ENCODE measurements around the gene PPHLN1. TPM values are rescaled to one million over a fixed set of nuclear protein-coding genes. Genes with fewer than 3 reads are reported as not detected.

The PPHLN1 gene
- total RNA-seq, 2 donors from 2014 or later: 56.9 to 63.1 TPM

- no peak overlapping the region for H3K4me3 Mint-ChIP-seq
- no peaks in the 10 kb centered on the region for H3K27me3 Mint-ChIP-seq (ENCODE audit: low read depth)
- ATAC-seq (replicated peaks in 1 of 2) (no peak), DNase-seq (no peak)
- peaks cover 5 to 35% of the 10 kb centered on the region in 2 donors for H3K36me3 Mint-ChIP-seq (ENCODE audit: insufficient read depth in 2 of 2)
- no peaks in the 10 kb centered on the region for H3K9me3 Mint-ChIP-seq
- H3K4me1 Mint-ChIP-seq (ENCODE audit: low read depth): no peaks in the 10 kb centered on the region
- no peak overlapping the region for H3K27ac Mint-ChIP-seq
These were observed 116.4 kb downstream of the PPHLN1 start for GRCh38 chr12:42442311-42442759.

DNA sequence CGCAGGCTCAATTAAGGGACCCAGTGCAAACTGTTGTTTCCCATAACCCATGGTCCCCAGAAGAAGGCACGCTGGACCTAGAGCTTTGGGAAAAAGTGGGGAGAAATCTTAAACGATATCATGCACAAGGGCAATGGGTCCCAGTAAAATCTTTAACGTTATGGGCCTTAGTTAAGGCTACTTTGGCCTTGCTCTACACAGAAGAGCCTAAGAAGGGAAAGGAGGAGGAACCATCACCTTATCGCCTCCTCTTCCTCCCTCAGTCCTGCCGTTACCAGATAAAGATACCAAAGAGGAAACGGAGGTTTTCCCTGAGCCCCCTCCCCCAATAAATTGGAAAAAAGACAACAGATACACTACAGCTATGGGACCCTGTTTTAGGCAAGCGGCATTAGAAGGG lies 116.9 kb downstream of the PPHLN1 start:
- Mint-ChIP-seq H3K4me3 (no peak overlapping the region), H3K27ac (no peak overlapping the region), H3K9me3 (no peaks in the 10 kb centered on the region), H3K4me1 (ENCODE audit: low read depth) (no peaks in the 10 kb centered on the region), H3K36me3 (ENCODE audit: insufficient read depth in 2 of 2) (peaks cover 5 to 36% of the 10 kb centered on the region in 2 donors), H3K27me3 (ENCODE audit: low read depth) (no peaks in the 10 kb centered on the region)
- ATAC-seq (replicated peaks in 1 of 2) (no peak), DNase-seq (no peak)

DNA sequence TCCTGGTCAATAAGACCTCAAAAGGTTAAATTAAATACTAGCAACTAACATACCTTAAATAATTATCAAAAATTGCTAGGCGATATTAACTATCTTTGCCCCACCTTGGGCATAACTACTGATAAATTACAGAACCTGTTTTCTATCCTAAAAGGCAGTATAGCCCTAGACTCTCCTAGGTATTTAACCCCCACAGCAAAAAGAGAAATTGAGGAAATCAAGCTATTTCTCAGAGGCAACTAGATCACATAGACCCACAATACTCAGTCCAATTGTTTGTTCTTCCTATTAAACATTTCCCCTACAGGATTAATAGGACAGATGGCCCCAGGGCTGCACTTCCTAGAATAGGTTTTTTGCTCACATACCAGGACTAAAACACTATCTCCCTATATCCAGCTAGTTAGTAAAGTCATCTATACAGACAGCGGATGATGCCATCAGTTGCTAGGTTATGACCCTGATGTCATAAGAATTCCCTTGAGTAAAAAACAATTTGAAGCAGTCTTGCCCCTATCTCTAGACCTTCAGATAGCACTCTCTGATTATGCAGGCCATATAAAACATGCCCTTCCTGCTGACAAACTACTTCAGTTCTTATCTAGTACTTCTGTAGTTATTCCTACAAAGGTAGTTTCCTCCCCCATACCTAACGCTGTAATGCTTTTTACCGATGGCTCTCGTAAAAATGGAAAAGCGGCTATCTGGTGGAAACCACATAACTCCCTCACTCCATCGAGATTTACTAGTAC lies 118.4 kb downstream of the PPHLN1 start:
- no peak overlapping the region for H3K27ac Mint-ChIP-seq
- no peak overlapping the region for H3K4me3 Mint-ChIP-seq
- peaks cover 8 to 39% of the 10 kb centered on the region in 2 donors for H3K36me3 Mint-ChIP-seq (ENCODE audit: insufficient read depth in 2 of 2)
- no peaks in the 10 kb centered on the region for H3K9me3 Mint-ChIP-seq
- H3K4me1 Mint-ChIP-seq (ENCODE audit: low read depth): no peaks in the 10 kb centered on the region
- no peak for DNase-seq
- no peak for ATAC-seq (replicated peaks in 1 of 2)
- H3K27me3 Mint-ChIP-seq (ENCODE audit: low read depth): no peaks in the 10 kb centered on the region

GRCh38 chr12:42445891-42446290 lies 119.9 kb downstream of the PPHLN1 start:
- DNase-seq (no peak), ATAC-seq (replicated peaks in 1 of 2) (no peak)
- H3K4me1 Mint-ChIP-seq (ENCODE audit: low read depth): no peaks in the 10 kb centered on the region
- no peak overlapping the region for H3K4me3 Mint-ChIP-seq
- H3K36me3 Mint-ChIP-seq (ENCODE audit: insufficient read depth in 2 of 2): peaks cover 8 to 31% of the 10 kb centered on the region in 2 donors
- H3K27me3 Mint-ChIP-seq (ENCODE audit: low read depth): no peaks in the 10 kb centered on the region
- no peak overlapping the region for H3K27ac Mint-ChIP-seq
- H3K9me3 Mint-ChIP-seq: no peaks in the 10 kb centered on the region

DNA sequence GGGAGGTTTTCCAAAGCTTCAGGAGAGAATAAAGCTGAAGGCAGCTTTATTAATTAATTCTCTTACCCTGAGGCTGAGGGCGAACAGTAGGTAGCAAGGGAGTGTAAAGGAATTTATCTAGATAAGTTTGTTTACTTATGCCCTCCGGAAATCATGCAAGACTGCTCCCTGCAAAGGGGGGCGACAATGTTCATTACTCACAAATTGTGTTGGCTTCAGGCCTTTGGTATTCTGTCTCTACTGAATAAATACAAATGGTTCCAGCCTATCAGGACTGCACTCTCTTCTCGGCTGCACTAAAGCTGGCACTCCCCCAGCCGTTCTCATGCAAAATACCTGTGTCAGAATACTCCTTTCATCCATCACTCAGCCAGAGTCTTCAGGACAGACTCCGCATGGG lies 120.8 kb downstream of the PPHLN1 start:
- Mint-ChIP-seq H3K4me3 (no peak overlapping the region), H3K27me3 (ENCODE audit: low read depth) (no peaks in the 10 kb centered on the region), H3K36me3 (ENCODE audit: insufficient read depth in 2 of 2) (peaks cover 6 to 25% of the 10 kb centered on the region in 2 donors), H3K4me1 (ENCODE audit: low read depth) (no peaks in the 10 kb centered on the region), H3K27ac (no peak overlapping the region), H3K9me3 (no peaks in the 10 kb centered on the region)
- no peak for ATAC-seq (replicated peaks in 1 of 2)
- DNase-seq: no peak

GRCh38 chr12:42447371-42447786 lies 121.4 kb downstream of the PPHLN1 start:
- Mint-ChIP-seq H3K4me3 (no peak overlapping the region), H3K27ac (no peak overlapping the region), H3K9me3 (no peaks in the 10 kb centered on the region), H3K36me3 (ENCODE audit: insufficient read depth in 2 of 2) (peaks cover 6 to 22% of the 10 kb centered on the region in 2 donors), H3K27me3 (ENCODE audit: low read depth) (no peaks in the 10 kb centered on the region), H3K4me1 (ENCODE audit: low read depth) (no peaks in the 10 kb centered on the region)
- DNase-seq (no peak), ATAC-seq (replicated peaks in 1 of 2) (no peak)

- Mint-ChIP-seq H3K9me3 (no peaks in the 10 kb centered on the region), H3K27me3 (ENCODE audit: low read depth) (no peaks in the 10 kb centered on the region), H3K4me3 (no peak overlapping the region), H3K36me3 (ENCODE audit: insufficient read depth in 2 of 2) (peaks cover 6 to 11% of the 10 kb centered on the region in 2 donors), H3K27ac (no peak overlapping the region), H3K4me1 (ENCODE audit: low read depth) (no peaks in the 10 kb centered on the region)
- ATAC-seq (replicated peaks in 1 of 2) (no peak), DNase-seq (no peak)
These were observed 122.9 kb downstream of the PPHLN1 start for GRCh38 chr12:42448841-42449240.

DNA sequence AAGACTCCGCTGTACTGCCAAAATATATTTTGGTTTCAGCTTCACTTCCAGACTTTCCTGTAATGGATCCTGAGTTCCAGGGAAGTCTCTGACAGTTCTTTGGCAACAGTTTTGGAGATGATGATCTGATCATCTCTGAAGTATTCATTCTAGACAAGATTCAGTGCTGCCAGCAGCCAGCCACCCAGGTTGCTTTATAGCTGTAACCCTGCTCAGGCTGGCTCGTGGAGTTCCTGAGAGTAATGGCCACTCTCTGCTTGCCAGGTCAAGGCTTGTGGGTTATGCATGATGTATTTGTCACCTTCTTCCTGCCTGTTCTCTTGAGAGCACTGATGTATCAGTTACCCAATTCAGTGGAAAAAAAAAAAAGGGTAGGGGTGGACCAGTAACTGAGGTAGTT lies 124.3 kb downstream of the PPHLN1 start:
- DNase-seq (no peak), ATAC-seq (replicated peaks in 1 of 2) (no peak)
- no peak overlapping the region for H3K27ac Mint-ChIP-seq
- H3K27me3 Mint-ChIP-seq (ENCODE audit: low read depth): no peaks in the 10 kb centered on the region
- H3K36me3 Mint-ChIP-seq (ENCODE audit: insufficient read depth in 2 of 2): peaks cover 4 to 11% of the 10 kb centered on the region in 2 donors
- no peak overlapping the region for H3K4me3 Mint-ChIP-seq
- H3K9me3 Mint-ChIP-seq: no peaks in the 10 kb centered on the region
- no peaks in the 10 kb centered on the region for H3K4me1 Mint-ChIP-seq (ENCODE audit: low read depth)

DNA sequence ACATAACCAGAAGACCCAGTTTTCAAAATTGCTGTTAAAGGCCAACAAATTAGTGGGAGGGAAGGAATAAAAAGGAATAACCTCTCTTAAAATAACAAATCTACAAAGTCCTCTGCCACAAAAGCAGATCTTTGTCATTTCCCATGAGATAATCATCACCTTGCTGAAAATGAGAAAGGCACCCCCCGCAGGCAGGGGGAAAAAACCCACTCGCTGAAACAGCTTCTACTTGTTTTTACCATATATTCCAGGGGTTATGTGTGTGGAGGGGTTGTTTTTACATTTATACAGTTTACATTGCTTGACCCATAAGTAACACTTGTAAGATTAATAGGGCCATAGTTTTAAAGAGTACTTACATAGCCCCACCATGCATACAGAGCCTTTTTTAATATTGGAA lies 132.6 kb downstream of the PPHLN1 start:
- Mint-ChIP-seq H3K9me3 (no peaks in the 10 kb centered on the region), H3K36me3 (ENCODE audit: insufficient read depth in 2 of 2) (no peaks in the 10 kb centered on the region), H3K4me3 (no peak overlapping the region), H3K4me1 (ENCODE audit: low read depth) (no peaks in the 10 kb centered on the region), H3K27ac (no peak overlapping the region), H3K27me3 (ENCODE audit: low read depth) (no peaks in the 10 kb centered on the region)
- ATAC-seq (replicated peaks in 1 of 2): no peak
- no peak for DNase-seq

DNA sequence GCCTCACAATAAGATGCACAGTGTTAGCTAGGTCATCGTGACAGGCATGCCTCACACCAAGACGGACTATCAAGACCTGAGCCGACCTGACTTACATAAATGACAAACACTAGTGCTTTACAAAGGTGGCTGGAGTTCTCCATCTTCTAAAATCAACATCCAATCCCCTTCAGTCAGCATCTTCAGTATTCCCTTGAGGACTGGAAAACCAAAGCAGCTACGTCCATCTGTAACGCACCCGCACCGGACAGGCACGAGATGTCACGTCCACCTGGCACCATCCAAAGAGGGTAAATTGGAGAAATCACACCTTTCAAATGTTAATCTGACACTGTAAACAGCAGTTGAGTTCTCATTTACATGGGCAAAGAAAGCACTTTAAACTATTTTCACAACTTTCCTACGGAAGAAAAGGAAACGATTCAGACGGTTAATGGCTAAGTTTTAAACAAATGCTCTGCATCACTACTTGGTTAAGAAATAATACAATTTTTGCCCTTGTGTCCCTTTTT lies 133.4 kb downstream of the PPHLN1 start:
- no peak for DNase-seq
- Mint-ChIP-seq H3K27ac (no peak overlapping the region), H3K27me3 (ENCODE audit: low read depth) (no peaks in the 10 kb centered on the region), H3K36me3 (ENCODE audit: insufficient read depth in 2 of 2) (no peaks in the 10 kb centered on the region), H3K4me3 (no peak overlapping the region), H3K9me3 (no peaks in the 10 kb centered on the region), H3K4me1 (ENCODE audit: low read depth) (no peaks in the 10 kb centered on the region)
- ATAC-seq (replicated peaks in 1 of 2): no peak

GRCh38 chr12:42462486-42462885 lies 136.5 kb downstream of the PPHLN1 start:
- ATAC-seq (replicated peaks in 1 of 2) (no peak), DNase-seq (no peak)
- Mint-ChIP-seq H3K36me3 (ENCODE audit: insufficient read depth in 2 of 2) (no peaks in the 10 kb centered on the region), H3K4me1 (ENCODE audit: low read depth) (no peaks in the 10 kb centered on the region), H3K27me3 (ENCODE audit: low read depth) (no peaks in the 10 kb centered on the region), H3K4me3 (no peak overlapping the region), H3K9me3 (no peaks in the 10 kb centered on the region), H3K27ac (no peak overlapping the region)

DNA sequence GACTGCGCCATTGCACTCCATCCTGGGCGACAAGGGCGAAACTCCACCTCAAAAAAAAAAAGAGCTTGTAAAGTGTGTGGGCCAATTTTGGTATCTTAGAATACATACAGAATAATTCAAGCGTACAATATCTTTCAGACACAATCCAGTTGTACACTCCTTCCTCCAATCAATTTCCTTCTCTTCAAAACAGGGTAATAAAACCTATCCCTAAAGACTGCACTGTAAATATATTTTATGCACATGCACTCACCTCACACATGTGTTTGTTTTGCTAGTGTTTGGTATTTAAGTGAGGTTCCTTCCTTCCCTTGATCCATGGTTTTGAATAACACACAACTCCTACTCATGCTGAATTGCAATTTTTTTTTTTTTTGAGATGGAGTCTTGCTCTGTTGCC lies 137.7 kb downstream of the PPHLN1 start:
- peaks cover 5% of the 10 kb centered on the region for H3K27me3 Mint-ChIP-seq (ENCODE audit: low read depth)
- ATAC-seq (replicated peaks in 1 of 2): no peak
- no peaks in the 10 kb centered on the region for H3K9me3 Mint-ChIP-seq

DNA sequence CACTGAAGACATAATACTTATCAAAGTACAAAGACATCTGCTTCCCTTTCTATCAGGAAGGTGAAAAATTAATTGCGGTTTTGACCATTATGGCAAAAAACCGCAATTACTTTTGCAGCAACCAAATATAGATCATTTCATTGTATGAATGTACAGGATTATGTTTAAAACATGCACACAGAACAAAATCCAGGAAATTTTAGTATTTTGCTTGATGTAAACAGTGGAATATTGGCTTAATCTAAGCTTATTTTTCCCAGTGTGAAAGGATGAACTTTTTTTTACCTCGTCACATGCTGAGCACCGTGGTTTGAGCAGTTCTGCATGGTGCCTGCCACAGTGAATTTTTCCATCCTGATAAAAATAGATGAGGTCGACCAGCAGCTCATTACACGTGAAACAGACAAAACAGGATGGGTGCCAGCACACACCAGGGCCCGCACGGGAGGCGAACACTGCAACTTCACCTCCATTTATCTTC lies 142.4 kb downstream of the PPHLN1 start:
- H3K27ac Mint-ChIP-seq: no peak overlapping the region
- ATAC-seq (replicated peaks in 1 of 2): no peak
- no peak for DNase-seq
- no peak overlapping the region for H3K4me3 Mint-ChIP-seq
- peaks cover 32% of the 10 kb centered on the region for H3K27me3 Mint-ChIP-seq (ENCODE audit: low read depth)
- H3K36me3 Mint-ChIP-seq (ENCODE audit: insufficient read depth in 2 of 2): no peaks in the 10 kb centered on the region
- no peaks in the 10 kb centered on the region for H3K9me3 Mint-ChIP-seq
- H3K4me1 Mint-ChIP-seq (ENCODE audit: low read depth): peaks cover 21% of the 10 kb centered on the region

More for the DNA sequence above, 137.7 kb downstream of the PPHLN1 start:
- no peak overlapping the region for H3K4me3 Mint-ChIP-seq
- no peaks in the 10 kb centered on the region for H3K36me3 Mint-ChIP-seq (ENCODE audit: insufficient read depth in 2 of 2)
- DNase-seq: no peak
- H3K27ac Mint-ChIP-seq: no peak overlapping the region
- H3K4me1 Mint-ChIP-seq (ENCODE audit: low read depth): peaks cover 5% of the 10 kb centered on the region

GRCh38 chr12:42468921-42469320 lies 143.0 kb downstream of the PPHLN1 start:
- ATAC-seq (replicated peaks in 1 of 2) (no peak), DNase-seq (no peak)
- no peak overlapping the region for H3K27ac Mint-ChIP-seq
- H3K27me3 Mint-ChIP-seq (ENCODE audit: low read depth): peaks cover 32% of the 10 kb centered on the region
- H3K9me3 Mint-ChIP-seq: no peaks in the 10 kb centered on the region
- H3K36me3 Mint-ChIP-seq (ENCODE audit: insufficient read depth in 2 of 2): no peaks in the 10 kb centered on the region
- peaks cover 21% of the 10 kb centered on the region for H3K4me1 Mint-ChIP-seq (ENCODE audit: low read depth)
- peak overlapping the region; percentile 64 to 72 for H3K4me3 Mint-ChIP-seq
